D721Med (cell line): ENCODE results near the gene RASGEF1B.
A peak's percentile ranks its signal among the peaks of the same experiment; 100 is the strongest.

Experiments
- DNase-seq: peaks from one replicate; pipeline ENCODE4 v3.0.0; 2011; ENCODE audit warnings: low spot score; ENCODE audit not compliant: insufficient read length
- FAIRE-seq: peaks from 2 replicates; lab custom pipeline; 2011; peaks lifted over from hg19 to GRCh38; lab: Jason Lieb, UNC
- TF ChIP-seq, protein P1 (sequence below): IDR thresholded peaks from 2 replicates; pipeline ENCODE4 v1.5.1; 2012; ENCODE audit warnings: mild to moderate bottlenecking, control low read depth; ENCODE audit not compliant: insufficient read depth; ENCODE audit errors: missing control alignments

The RASGEF1B gene

DNA sequence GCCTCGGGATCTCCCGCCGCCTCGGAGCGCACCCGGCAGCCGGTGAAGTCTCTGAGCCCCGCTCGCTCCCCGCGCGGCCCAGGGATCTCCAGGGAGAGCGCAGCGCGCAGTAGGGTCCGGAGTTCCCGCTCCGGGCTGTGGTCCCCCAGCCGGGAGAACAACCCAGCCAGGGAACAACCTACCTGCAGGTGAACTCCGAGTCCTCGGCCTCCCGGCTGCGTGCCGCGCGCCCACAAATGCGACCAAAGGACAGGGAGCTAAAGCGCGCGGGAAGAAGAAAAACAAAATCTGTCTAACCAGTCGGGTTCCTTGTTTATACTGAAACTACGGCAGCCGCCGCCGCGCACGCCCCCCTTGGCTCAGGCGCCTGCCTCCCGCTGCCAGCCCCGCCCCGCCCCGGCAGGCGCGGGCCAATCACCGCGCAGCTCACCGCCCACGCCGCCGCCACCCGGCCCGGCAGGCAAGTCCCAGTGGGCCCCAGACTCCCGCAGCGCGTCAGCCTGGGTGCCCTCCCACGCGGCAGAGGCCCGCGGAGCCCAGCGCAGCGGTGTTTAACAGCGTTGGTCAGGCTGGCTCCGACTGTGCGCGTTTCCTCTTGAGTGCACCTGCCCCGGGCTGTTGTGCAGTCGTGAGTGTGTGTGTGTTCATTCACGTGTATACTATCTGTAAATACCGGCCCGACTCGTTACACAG is at the start of gene RASGEF1B:
TSS of gene RASGEF1B (minus strand) at position 320 of the 693 bp plus-strand sequence. CDS start 12,399 bp downstream, outside the sequence.
- FAIRE-seq, result no peak
- peak; percentile 72 for DNase-seq

DNA sequence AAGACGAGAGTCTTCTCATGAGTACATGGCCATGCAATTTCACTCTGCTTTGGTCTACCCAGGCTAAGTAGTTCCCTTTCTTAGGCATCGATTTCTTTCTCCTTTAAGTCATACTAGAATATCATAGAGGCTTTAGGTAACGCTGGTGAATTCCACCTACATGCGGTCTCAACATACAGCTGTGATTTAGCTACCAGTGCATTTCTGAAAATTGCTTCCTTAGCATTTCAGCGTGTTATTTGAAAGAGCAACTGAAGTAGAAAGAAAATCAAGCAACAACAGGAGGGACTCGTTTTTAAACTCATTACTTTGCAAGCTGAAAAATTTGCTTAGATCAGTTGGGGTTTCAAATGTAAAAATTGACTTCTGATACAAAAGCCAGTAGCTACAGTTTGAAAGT is 48.1 kb upstream of the RASGEF1B start:
- TF ChIP-seq, protein P1, sequence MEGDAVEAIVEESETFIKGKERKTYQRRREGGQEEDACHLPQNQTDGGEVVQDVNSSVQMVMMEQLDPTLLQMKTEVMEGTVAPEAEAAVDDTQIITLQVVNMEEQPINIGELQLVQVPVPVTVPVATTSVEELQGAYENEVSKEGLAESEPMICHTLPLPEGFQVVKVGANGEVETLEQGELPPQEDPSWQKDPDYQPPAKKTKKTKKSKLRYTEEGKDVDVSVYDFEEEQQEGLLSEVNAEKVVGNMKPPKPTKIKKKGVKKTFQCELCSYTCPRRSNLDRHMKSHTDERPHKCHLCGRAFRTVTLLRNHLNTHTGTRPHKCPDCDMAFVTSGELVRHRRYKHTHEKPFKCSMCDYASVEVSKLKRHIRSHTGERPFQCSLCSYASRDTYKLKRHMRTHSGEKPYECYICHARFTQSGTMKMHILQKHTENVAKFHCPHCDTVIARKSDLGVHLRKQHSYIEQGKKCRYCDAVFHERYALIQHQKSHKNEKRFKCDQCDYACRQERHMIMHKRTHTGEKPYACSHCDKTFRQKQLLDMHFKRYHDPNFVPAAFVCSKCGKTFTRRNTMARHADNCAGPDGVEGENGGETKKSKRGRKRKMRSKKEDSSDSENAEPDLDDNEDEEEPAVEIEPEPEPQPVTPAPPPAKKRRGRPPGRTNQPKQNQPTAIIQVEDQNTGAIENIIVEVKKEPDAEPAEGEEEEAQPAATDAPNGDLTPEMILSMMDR, result no peak
- no peak for FAIRE-seq

More for the DNA sequence above, at the start of gene RASGEF1B:
- TF ChIP-seq, protein P1, result no peak

DNA sequence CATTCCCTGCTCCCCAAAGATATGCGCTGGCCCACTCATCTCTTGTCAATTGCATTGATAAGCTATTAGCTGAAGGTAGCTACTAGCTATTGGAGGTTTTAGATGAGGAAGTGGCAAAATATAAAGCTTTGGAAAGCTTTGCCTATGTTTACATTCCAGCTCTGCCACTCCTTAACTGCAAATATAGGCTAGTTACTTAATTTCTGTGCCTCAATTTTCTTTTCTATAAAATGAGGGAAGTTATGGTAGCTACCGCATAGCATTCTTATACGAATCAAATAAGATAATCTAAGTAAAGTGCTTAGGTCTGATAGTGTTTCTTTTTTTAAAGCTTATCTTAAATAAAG is 47.7 kb upstream of the RASGEF1B start:
- TF ChIP-seq, protein P1, result no peak
- FAIRE-seq (no peak), DNase-seq (no peak)

More for the DNA sequence above, 48.1 kb upstream of the RASGEF1B start:
- DNase-seq, result no peak

DNA sequence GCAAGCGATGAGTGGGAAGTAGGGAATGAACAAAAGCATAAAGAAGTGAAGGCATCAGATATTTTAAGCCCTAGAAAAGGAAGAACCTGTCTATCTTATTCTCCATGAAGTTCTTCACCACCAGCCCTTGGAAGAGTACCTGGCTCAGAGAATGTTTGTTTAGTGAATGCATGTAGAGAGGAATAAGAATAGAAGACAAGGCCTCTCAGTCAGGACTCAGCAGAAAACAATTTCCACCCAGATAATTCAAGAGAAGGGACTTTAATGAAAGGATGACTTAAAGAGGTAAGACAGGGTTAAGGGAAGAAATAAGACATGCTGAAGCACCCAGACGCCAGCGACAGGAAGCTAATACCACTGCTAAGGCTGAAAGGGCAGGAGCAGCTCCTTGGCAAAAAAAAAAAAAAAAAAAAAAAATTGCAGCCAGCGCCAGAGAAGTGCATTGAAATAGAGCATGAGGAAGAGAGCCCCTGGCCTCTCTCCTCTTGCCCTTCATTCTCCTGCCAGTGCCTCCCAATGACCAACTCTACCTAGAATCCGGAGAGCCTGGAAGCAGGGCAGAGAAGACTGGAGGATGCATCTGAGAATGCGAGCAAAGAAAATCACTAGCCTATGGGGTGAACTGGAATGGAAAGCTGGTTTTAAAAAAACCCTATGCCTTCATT is 47.2 kb upstream of the RASGEF1B start:
- TF ChIP-seq, protein P1, result no peak
- no peak for DNase-seq
- FAIRE-seq, result no peak

DNA sequence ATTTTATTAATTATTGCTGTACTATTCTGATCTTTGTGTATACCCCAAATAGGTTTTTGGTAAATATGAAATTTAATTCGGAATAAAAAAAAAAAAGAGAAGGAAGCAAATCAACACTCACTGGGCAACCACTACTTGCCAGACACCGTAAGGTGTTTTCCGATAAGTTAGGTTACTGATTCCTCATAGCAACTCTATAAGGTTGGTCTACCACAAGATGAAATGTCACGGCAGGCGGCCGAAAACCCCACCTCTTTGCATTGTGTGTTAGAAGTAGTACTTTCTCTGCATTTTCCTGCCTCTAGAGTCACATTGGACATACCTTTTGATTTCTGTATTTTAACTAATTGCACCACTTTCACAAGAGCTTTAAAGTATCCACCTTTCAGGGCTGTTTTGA is 44.5 kb upstream of the RASGEF1B start:
- FAIRE-seq, result no peak
- DNase-seq, result no peak

DNA sequence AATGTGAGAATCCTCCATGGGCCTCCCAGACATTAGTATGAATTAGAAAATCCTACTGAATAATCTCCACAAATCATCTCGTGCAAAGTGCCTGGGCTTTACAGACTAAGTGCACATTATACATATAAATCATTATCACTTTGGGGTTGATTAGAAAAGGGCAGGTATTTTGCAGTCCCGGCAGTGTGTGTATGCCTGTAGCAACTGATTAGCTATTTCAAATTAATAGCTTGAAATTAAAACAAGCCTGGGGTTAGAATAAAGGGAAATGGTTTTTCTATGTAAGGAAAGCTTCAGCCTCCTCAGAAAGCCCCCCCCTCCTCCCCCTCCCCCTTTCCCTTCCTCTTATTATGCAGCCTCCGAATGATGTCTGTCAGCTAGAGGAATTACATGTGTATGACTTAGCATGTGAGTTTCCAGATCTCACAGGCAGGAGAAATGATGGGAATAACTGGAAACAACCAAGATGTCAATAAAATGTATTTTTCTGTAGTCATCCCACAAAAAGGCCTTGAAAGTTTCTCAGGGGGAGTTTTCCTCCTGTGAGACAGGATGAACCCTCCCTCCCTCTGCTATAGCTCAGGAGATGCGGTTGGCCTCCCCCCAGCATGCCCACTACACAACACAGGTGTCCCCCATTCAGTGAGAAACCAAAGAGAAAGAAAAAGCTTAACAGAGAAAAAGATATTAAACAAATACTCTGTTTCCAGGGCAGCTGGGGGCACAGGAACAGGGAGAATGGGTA is 41.2 kb upstream of the RASGEF1B start:
- no peak for FAIRE-seq
- TF ChIP-seq, protein P1, result no peak
- DNase-seq, result no peak

More for the DNA sequence above, 44.5 kb upstream of the RASGEF1B start:
- TF ChIP-seq, protein P1, result no peak
